SK-N-SH (cell line): ENCODE data around the gene SHLD2. TPM values are rescaled to one million over a fixed set of nuclear protein-coding genes. Genes with fewer than 3 reads are reported as not detected.
"Not testable (repeated sequence)": the region's sequence is repeated elsewhere in the genome, so short reads cannot be mapped to it uniquely, and the experiment has no call there.

ENCODE experiments used
- CTCF ChIA-PET: fragments of 300-600, 350-600 bp; formaldehyde crosslinking; extraction: SDS; loops from one replicate; lab custom pipeline; 2021; lab: Yijun Ruan, JAX
- POLR2A ChIA-PET: fragments of 350-600 bp; sonication (Branson Sonifier 250); formaldehyde crosslinking; extraction: SDS; loops from one replicate; lab custom pipeline; 2020; ENCODE audit warnings: antibody characterized with exemption, inconsistent platforms; lab: Yijun Ruan, JAX
- DNase-seq: peaks from one replicate; pipeline ENCODE4 v3.0.0; 2012
- H2AFZ ChIP-seq: fragments of 200-600 bp; sonication (generic); 2 replicates; pipeline ENCODE4 v1.8.1; 2016; ENCODE audit warnings: antibody characterized with exemption, mild to moderate bottlenecking, low read depth
- H3F3A ChIP-seq: fragments of 200-600 bp; sonication (generic); replicated peaks from 2 replicates; pipeline ENCODE3; 2016; ENCODE audit warnings: antibody characterized with exemption, mild to moderate bottlenecking; ENCODE audit not compliant: insufficient read depth
- H3K27ac ChIP-seq, 2 experiments: fragments of 200-500 bp in 1 of 2; fragments of 200-600 bp in 1 of 2; sonication (Bioruptor generic) in 1 of 2; sonication (generic), shearing (Covaris generic) in 1 of 2; 2 replicates each; pipeline versions ENCODE4 v1.5.1 to v1.6.1; 2014 to 2016; ENCODE audit warnings: low read depth in 2 of 2, inconsistent platforms in 1 of 2, low read length in 1 of 2, mild to moderate bottlenecking in 1 of 2, mixed read lengths in 1 of 2
- H3K27me3 ChIP-seq: fragments of 200-600 bp; sonication (generic), shearing (Covaris generic); 2 replicates; pipeline ENCODE4 v1.6.1; 2016; ENCODE audit warnings: mixed run types; ENCODE audit not compliant: insufficient read depth
- H3K36me3 ChIP-seq, 2 experiments: fragments of 200-500 bp in 1 of 2; fragments of 200-600 bp in 1 of 2; sonication (Bioruptor generic) in 1 of 2; sonication (generic) in 1 of 2; replicated peaks in 1 of 2; 2 replicates each; pipeline versions ENCODE3 to v1.5.1; 2014 to 2016; ENCODE audit warnings: low read length in 1 of 2, mild to moderate bottlenecking in 1 of 2; ENCODE audit not compliant: insufficient read depth in 2 of 2, control insufficient read depth in 1 of 2
- H3K4me1 ChIP-seq, 2 experiments: fragments of 200-500 bp in 1 of 2; fragments of 200-600 bp in 1 of 2; sonication (Bioruptor generic) in 1 of 2; sonication (generic), shearing (Covaris generic) in 1 of 2; 2 replicates each; pipeline versions ENCODE4 v1.5.1 to v1.6.1; 2014 to 2016; ENCODE audit warnings: low read depth in 1 of 2, low read length in 1 of 2, mixed run types in 1 of 2; ENCODE audit not compliant: insufficient read depth in 2 of 2, control insufficient read depth in 1 of 2
- H3K4me2 ChIP-seq: fragments of 200-600 bp; sonication (generic), shearing (Covaris generic); 2 replicates; pipeline ENCODE4 v1.6.1; 2017; ENCODE audit warnings: mixed run types
- H3K4me3 ChIP-seq, 2 experiments: fragments of 200-500 bp in 1 of 2; fragments of 200-600 bp in 1 of 2; sonication (Bioruptor generic) in 1 of 2; sonication (generic), shearing (Covaris generic) in 1 of 2; 2 replicates each; pipeline versions ENCODE4 v1.5.1 to v1.8.1; 2014 to 2016; ENCODE audit warnings: low read depth in 2 of 2, inconsistent platforms in 1 of 2, low read length in 1 of 2, mild to moderate bottlenecking in 1 of 2, mixed read lengths in 1 of 2, moderate library complexity in 1 of 2
- H3K79me2 ChIP-seq: fragments of 200-600 bp; sonication (generic); 2 replicates; pipeline ENCODE4 v1.8.1; 2017; ENCODE audit warnings: mild to moderate bottlenecking; ENCODE audit not compliant: insufficient read depth
- H3K9ac ChIP-seq: fragments of 200-600 bp; sonication (generic); 2 replicates; pipeline ENCODE4 v1.6.1; 2017; ENCODE audit warnings: mixed run types
- H3K9me2 ChIP-seq: fragments of 200-600 bp; sonication (generic); 2 replicates; pipeline ENCODE4 v1.6.1; 2017; ENCODE audit warnings: mixed run types
- H3K9me3 ChIP-seq: fragments of 200-600 bp; sonication (generic); 2 replicates; pipeline ENCODE4 v1.6.1; 2017; ENCODE audit warnings: mixed run types, mild to moderate bottlenecking, moderate library complexity
- H4K20me1 ChIP-seq: fragments of 200-600 bp; sonication (generic); 2 replicates; pipeline ENCODE4 v1.6.1; 2017; ENCODE audit warnings: mild to moderate bottlenecking, mixed run types; ENCODE audit not compliant: insufficient read depth
- WGBS: methylation state at CpG from one replicate; pipeline ENCODE4 v1.1.6; 2017; ENCODE audit warnings: low lambda C conversion rate; 5-methylcytosine and 5-hydroxymethylcytosine counted together
- polyA plus RNA-seq, 3 experiments: library from polyadenylated mRNA; depleted of rRNA; stranded (reverse); fragments of >200 nt; gene quantifications; 2 replicates each; pipeline ENCODE4 v1.2.3, GENCODE V29; 2012

Gene SHLD2
- polyA plus RNA-seq, 1 of the 3 experiments (the other 2 are of a cell fraction) = 4.7 TPM

DNA sequence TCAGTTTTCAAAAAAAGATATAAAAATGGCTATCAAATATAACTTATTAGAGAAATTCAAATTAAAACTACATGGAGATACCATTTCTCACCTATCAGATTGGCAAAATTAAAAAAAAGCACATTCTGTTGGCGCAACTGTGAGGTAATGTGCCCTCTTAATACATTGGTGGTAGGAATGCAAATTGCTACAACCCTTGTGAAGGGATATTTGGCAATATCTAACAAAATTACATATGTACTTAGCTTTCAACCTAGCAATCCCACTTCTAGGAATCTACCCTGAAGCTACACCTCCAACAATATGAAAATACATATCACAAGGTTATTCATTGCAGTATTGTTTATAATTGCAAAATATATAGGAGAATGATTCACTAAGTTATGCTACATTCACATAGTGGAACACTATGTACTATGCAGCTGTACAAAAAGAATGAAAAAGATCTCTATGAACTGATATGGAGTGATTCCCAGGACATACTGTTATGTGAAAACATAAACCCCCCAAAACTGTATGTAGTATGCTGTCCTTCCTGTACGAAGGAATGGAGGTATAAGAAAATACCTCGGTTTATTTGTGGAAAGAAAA is 67.8 kb downstream of the SHLD2 start:
- H3K4me1 ChIP-seq, H3K4me2 ChIP-seq, DNase-seq, H3K27ac ChIP-seq, H3K9me2 ChIP-seq, H3K9me3 ChIP-seq, H3F3A ChIP-seq, H3K79me2 ChIP-seq, H2AFZ ChIP-seq, H3K36me3 ChIP-seq, H4K20me1 ChIP-seq, H3K27me3 ChIP-seq, CTCF ChIA-PET, H3K4me3 ChIP-seq, POLR2A ChIA-PET, H3K9ac ChIP-seq: not testable (repeated sequence)
- WGBS = 94% methylated on average over 3 of the region's 3 CpGs

- 97% methylated on average over 1 of the region's 2 CpGs for WGBS
- H3K9me3 ChIP-seq, H3K4me2 ChIP-seq, H3K9me2 ChIP-seq, H3K4me1 ChIP-seq, DNase-seq, H3K79me2 ChIP-seq, H3K27me3 ChIP-seq, H3K9ac ChIP-seq, H4K20me1 ChIP-seq, H2AFZ ChIP-seq, POLR2A ChIA-PET, H3K36me3 ChIP-seq, H3F3A ChIP-seq, CTCF ChIA-PET, H3K4me3 ChIP-seq, H3K27ac ChIP-seq: not testable (repeated sequence)
Observed at GRCh38 chr10:87163414-87163813, 68.4 kb downstream of the SHLD2 start.

GRCh38 chr10:87169857-87170256 is 74.9 kb downstream of the SHLD2 start:
- H3F3A ChIP-seq, DNase-seq, H2AFZ ChIP-seq, H3K9me3 ChIP-seq, H3K9me2 ChIP-seq, CTCF ChIA-PET, H3K4me1 ChIP-seq, H3K4me2 ChIP-seq, H3K79me2 ChIP-seq, H3K9ac ChIP-seq, H4K20me1 ChIP-seq, H3K4me3 ChIP-seq, POLR2A ChIA-PET, H3K27me3 ChIP-seq, H3K27ac ChIP-seq: not testable (repeated sequence)
- peaks cover 0 to 16% of the 10 kb centered on the region in 2 experiments for H3K36me3 ChIP-seq
- 71% methylated on average over 4 of the region's 4 CpGs for WGBS

- H3K9me2 ChIP-seq, CTCF ChIA-PET, H3K9me3 ChIP-seq, H3F3A ChIP-seq, H3K4me1 ChIP-seq, DNase-seq, H3K27me3 ChIP-seq, H3K79me2 ChIP-seq, H4K20me1 ChIP-seq, H3K4me3 ChIP-seq, H2AFZ ChIP-seq, H3K27ac ChIP-seq, POLR2A ChIA-PET, H3K9ac ChIP-seq, H3K4me2 ChIP-seq: not testable (repeated sequence)
- 55% methylated on average over 2 of the region's 4 CpGs for WGBS
- peaks cover 0 to 12% of the 10 kb centered on the region in 2 experiments for H3K36me3 ChIP-seq
Observed at GRCh38 chr10:87170705-87171104, 75.7 kb downstream of the SHLD2 start.

GRCh38 chr10:87171670-87172069 is 76.7 kb downstream of the SHLD2 start:
- H4K20me1 ChIP-seq, H3K4me3 ChIP-seq, H3K4me1 ChIP-seq, H3K27ac ChIP-seq, POLR2A ChIA-PET, H3K9ac ChIP-seq, H3F3A ChIP-seq, H3K79me2 ChIP-seq, DNase-seq, H3K9me3 ChIP-seq, H3K27me3 ChIP-seq, CTCF ChIA-PET, H3K4me2 ChIP-seq, H2AFZ ChIP-seq, H3K9me2 ChIP-seq: not testable (repeated sequence)
- WGBS = 38% methylated on average over 1 of the region's 1 CpG
- peaks cover 0 to 11% of the 10 kb centered on the region in 2 experiments for H3K36me3 ChIP-seq

- H3K4me2 ChIP-seq, H3K4me3 ChIP-seq, POLR2A ChIA-PET, H3K4me1 ChIP-seq, H3K9me3 ChIP-seq, CTCF ChIA-PET, H3K79me2 ChIP-seq, H3K9me2 ChIP-seq, H3F3A ChIP-seq, H2AFZ ChIP-seq, H4K20me1 ChIP-seq, DNase-seq, H3K27me3 ChIP-seq, H3K9ac ChIP-seq, H3K27ac ChIP-seq: not testable (repeated sequence)
- H3K36me3 ChIP-seq = peaks cover 0 to 11% of the 10 kb centered on the region in 2 experiments
Observed at GRCh38 chr10:87172178-87172577, 77.2 kb downstream of the SHLD2 start.
